Sigmoid colon (tissue), 7 donors: ENCODE measurements around the gene NRGN. TPM values are rescaled to one million over a fixed set of nuclear protein-coding genes. Genes with fewer than 3 reads are reported as not detected.

ENCODE experiments used
- DNase-seq: peaks from one replicate; pipeline ENCODE4 v3.0.0-alpha.2; 2019
- H3K27ac ChIP-seq, 4 donors: fragments of 200-600 bp; sonication (generic); one replicate each; pipeline ENCODE4 v1.5.1; 2016 to 2019; ENCODE audit warnings: mild to moderate bottlenecking in 1 of 4
- H3K27me3 ChIP-seq, 3 donors: fragments of 200-600 bp; sonication (generic); one replicate each; pipeline ENCODE4 v1.5.1; 2019; ENCODE audit warnings: mild to moderate bottlenecking in 1 of 3
- H3K36me3 ChIP-seq, 4 donors: fragments of 200-600 bp; sonication (generic); one replicate each; pipeline ENCODE4 v1.5.1; 2016 to 2019
- H3K4me1 ChIP-seq, 4 donors: fragments of 200-600 bp; sonication (generic); one replicate each; pipeline ENCODE4 v1.5.1; 2017 to 2019
- H3K4me3 ChIP-seq, 4 donors: fragments of 200-600 bp; sonication (generic); one replicate each; pipeline ENCODE4 v1.5.1; 2017 to 2019; ENCODE audit warnings: mild to moderate bottlenecking in 2 of 4, moderate library complexity in 1 of 4
- H3K9me3 ChIP-seq, 4 donors: fragments of 200-600 bp in 3 of 4; sonication (generic) in 3 of 4; one replicate each; pipeline versions ENCODE4 v1.5.1 to v1.6.1; 2013 to 2019
- CTCF ChIP-seq, 4 experiments: fragments of 450-650 bp in 3 of 4; fragments of 200-600 bp in 1 of 4; IDR thresholded peaks; one replicate each; pipeline ENCODE4 v1.5.1; 2016 to 2019; ENCODE audit warnings: antibody characterized with exemption in 4 of 4, mild to moderate bottlenecking in 3 of 4, moderate library complexity in 2 of 4
- EP300 ChIP-seq, 4 donors: sonication (generic); formaldehyde crosslinking; IDR thresholded peaks; one replicate each; pipeline ENCODE4 v1.6.1; 2017; ENCODE audit warnings: antibody characterized with exemption in 4 of 4
- POLR2A ChIP-seq, 2 donors: fragments of 450-650 bp; IDR thresholded peaks; one replicate each; pipeline ENCODE4 v1.6.1; 2016; ENCODE audit warnings: antibody characterized with exemption in 2 of 2, mild to moderate bottlenecking in 2 of 2, moderate library complexity in 2 of 2
- POLR2AphosphoS5 ChIP-seq, 4 donors: sonication (generic); formaldehyde crosslinking; IDR thresholded peaks; one replicate each; pipeline ENCODE4 v1.6.1; 2017; ENCODE audit warnings: antibody characterized with exemption in 4 of 4
- WGBS, 2 donors: extraction: QIAGEN DNeasy Blood & Tissue Kit; methylation state at CpG; one replicate each; pipeline ENCODE4 v1.1.7; 2013; 5-methylcytosine and 5-hydroxymethylcytosine counted together
- intact Hi-C: fragments of 100-400 bp; cut with DNase I; formaldehyde crosslinking; loops from one replicate; pipeline ENCODE4 v1.15.1; 2023
- polyA plus RNA-seq, 3 donors: library from polyadenylated mRNA; stranded (reverse); fragments of 200-250 nt; gene quantifications; one replicate each; pipeline ENCODE4 v1.2.3, GENCODE V29; 2013
- total RNA-seq, 4 donors: library from RNA; depleted of rRNA; stranded (reverse); fragments of >200 nt; gene quantifications; one replicate each; pipeline ENCODE4 v1.1.0, GENCODE V29; 2016
- donor health status: healthy with polysubstance abuse.
- donor health status: Bipolar disorder and iron deficiency.
- donor health status: healthy.

NRGN gene
- total and polyA plus RNA-seq, 7 donors, result 0.95 to 7.4 (median 1.3) TPM; not detected in 2

- WGBS, 2 donors, result 91 to 96% methylated on average over 4 of the region's 4 CpGs
- intact Hi-C loops, result no loop called here
- no peak for TF ChIP-seq EP300 (IDR thresholded peaks at IDR 0.05)
- no peak for TF ChIP-seq CTCF (IDR thresholded peaks at IDR 0.05)
- TF ChIP-seq POLR2A (IDR thresholded peaks at IDR 0.05), result no peak
- TF ChIP-seq POLR2AphosphoS5 (IDR thresholded peaks at IDR 0.05), result no peak
- no peak for DNase-seq
- H3K4me3 ChIP-seq, result no peak overlapping the region
- peaks cover 0 to 3% (median 0%) of the 10 kb centered on the region in 4 donors for H3K4me1 ChIP-seq
- H3K27me3 ChIP-seq, result no peaks in the 10 kb centered on the region
- peaks cover 0 to 5% (median 0%) of the 10 kb centered on the region in 4 donors for H3K36me3 ChIP-seq
- H3K27ac ChIP-seq, result no peak overlapping the region
- H3K9me3 ChIP-seq, result no peaks in the 10 kb centered on the region
Observed at GRCh38 chr11:124783002-124783401, 43.3 kb downstream of the NRGN start.

GRCh38 chr11:124784051-124784450 lies 44.3 kb downstream of the NRGN start:
- WGBS, 2 donors, result 95% methylated on average over 2 of the region's 2 CpGs
- Histone ChIP-seq H3K4me3 (no peak overlapping the region), H3K36me3 (no peaks in the 10 kb centered on the region), H3K4me1 (peaks cover 0 to 11% (median 0%) of the 10 kb centered on the region in 4 donors), H3K27me3 (no peaks in the 10 kb centered on the region), H3K27ac (no peak overlapping the region), H3K9me3 (no peaks in the 10 kb centered on the region)
- intact Hi-C loops, result no loop called here
- TF ChIP-seq CTCF (IDR thresholded peaks at IDR 0.05) (no peak), POLR2AphosphoS5 (IDR thresholded peaks at IDR 0.05) (no peak), EP300 (IDR thresholded peaks at IDR 0.05) (no peak), POLR2A (IDR thresholded peaks at IDR 0.05) (no peak)
- DNase-seq, result no peak

GRCh38 chr11:124788521-124788920 lies 48.8 kb downstream of the NRGN start:
- Histone ChIP-seq H3K27ac (no peak overlapping the region), H3K4me1 (peaks cover 0 to 25% (median 0%) of the 10 kb centered on the region in 4 donors), H3K9me3 (no peaks in the 10 kb centered on the region), H3K27me3 (no peaks in the 10 kb centered on the region), H3K4me3 (no peak overlapping the region), H3K36me3 (no peaks in the 10 kb centered on the region)
- TF ChIP-seq POLR2A (IDR thresholded peaks at IDR 0.05), result no peak
- TF ChIP-seq POLR2AphosphoS5 (IDR thresholded peaks at IDR 0.05), result no peak
- TF ChIP-seq EP300 (IDR thresholded peaks at IDR 0.05), result no peak
- no peak for TF ChIP-seq CTCF (IDR thresholded peaks at IDR 0.05)
- intact Hi-C loops, result no loop called here
- DNase-seq, result no peak

GRCh38 chr11:124791626-124792341 lies 52.0 kb downstream of the NRGN start:
- intact Hi-C loops, result no loop called here
- no peak for TF ChIP-seq POLR2AphosphoS5 (IDR thresholded peaks at IDR 0.05)
- no peak for TF ChIP-seq EP300 (IDR thresholded peaks at IDR 0.05)
- no peak for TF ChIP-seq CTCF (IDR thresholded peaks at IDR 0.05)
- TF ChIP-seq POLR2A (IDR thresholded peaks at IDR 0.05), result no peak
- Histone ChIP-seq H3K27me3 (no peaks in the 10 kb centered on the region), H3K36me3 (no peaks in the 10 kb centered on the region), H3K4me1 (peaks cover 0 to 28% (median 0%) of the 10 kb centered on the region in 4 donors), H3K9me3 (no peaks in the 10 kb centered on the region), H3K4me3 (no peak overlapping the region), H3K27ac (no peak overlapping the region)
- 68 to 70% methylated on average over 4 of the region's 4 CpGs for WGBS, 2 donors
- DNase-seq, result no peak
